HPDE6-E6E7 (cell line): ENCODE measurements around the gene OMP.

Source experiments
- DNase-seq: peaks from one replicate; pipeline ENCODE4 v3.0.0; 2011; ENCODE audit warnings: missing footprints; ENCODE audit errors: extremely low spot score

The OMP gene

GRCh38 chr11:77104727-77105126 is 2.1 kb downstream of the OMP start:
- no peak for DNase-seq

- DNase-seq = no peak
Observed at GRCh38 chr11:77106321-77106720, 3.7 kb downstream of the OMP start.

- no peak for DNase-seq
Observed at GRCh38 chr11:77106759-77107158, 4.1 kb downstream of the OMP start.

GRCh38 chr11:77107950-77108349 is 5.3 kb downstream of the OMP start:
- DNase-seq = no peak

- DNase-seq = no peak
Observed at GRCh38 chr11:77108436-77108835, 5.8 kb downstream of the OMP start.

- no peak for DNase-seq
Observed at GRCh38 chr11:77109236-77110019, 6.8 kb downstream of the OMP start.

- no peak for DNase-seq
Observed at GRCh38 chr11:77110836-77111235, 8.2 kb downstream of the OMP start.

- no peak for DNase-seq
Observed at GRCh38 chr11:77111277-77111676, 8.6 kb downstream of the OMP start.

- no peak for DNase-seq
Observed at GRCh38 chr11:77111946-77112345, 9.3 kb downstream of the OMP start.

- no peak for DNase-seq
Observed at GRCh38 chr11:77112641-77113381, 10.2 kb downstream of the OMP start.

- DNase-seq = peak; percentile 47
Observed at GRCh38 chr11:77113382-77114088, 10.9 kb downstream of the OMP start.

GRCh38 chr11:77114089-77114463 is 11.4 kb downstream of the OMP start:
- no peak for DNase-seq

- no peak for DNase-seq
Observed at GRCh38 chr11:77115181-77115611, 12.6 kb downstream of the OMP start.

- DNase-seq = no peak
Observed at GRCh38 chr11:77115956-77116355, 13.3 kb downstream of the OMP start.

GRCh38 chr11:77117492-77117891 is 14.9 kb downstream of the OMP start:
- no peak for DNase-seq

- no peak for DNase-seq
Observed at GRCh38 chr11:77118086-77118485, 15.4 kb downstream of the OMP start.

GRCh38 chr11:77118971-77119370 is 16.3 kb downstream of the OMP start:
- no peak for DNase-seq

- DNase-seq = no peak
Observed at GRCh38 chr11:77119531-77119936, 16.9 kb downstream of the OMP start.

GRCh38 chr11:77120571-77120970 is 17.9 kb downstream of the OMP start:
- DNase-seq = no peak

- DNase-seq = no peak
Observed at GRCh38 chr11:77121096-77121640, 18.5 kb downstream of the OMP start.

- DNase-seq = no peak
Observed at GRCh38 chr11:77121876-77122575, 19.4 kb downstream of the OMP start.
